HG02678 (cell line): ENCODE results near the gene TEKTIP1.
"Not testable (repeated sequence)": the region's sequence is repeated elsewhere in the genome, so short reads cannot be mapped to it uniquely, and the experiment has no call there.

Source experiments
- ATAC-seq: cut with Tn5 transposase; IDR thresholded peaks from one replicate; pipeline ENCODE4 v1.9.1; 2021; ENCODE audit warnings: mild to moderate bottlenecking, moderate library complexity; ENCODE audit not compliant: unreplicated experiment

The TEKTIP1 gene

DNA sequence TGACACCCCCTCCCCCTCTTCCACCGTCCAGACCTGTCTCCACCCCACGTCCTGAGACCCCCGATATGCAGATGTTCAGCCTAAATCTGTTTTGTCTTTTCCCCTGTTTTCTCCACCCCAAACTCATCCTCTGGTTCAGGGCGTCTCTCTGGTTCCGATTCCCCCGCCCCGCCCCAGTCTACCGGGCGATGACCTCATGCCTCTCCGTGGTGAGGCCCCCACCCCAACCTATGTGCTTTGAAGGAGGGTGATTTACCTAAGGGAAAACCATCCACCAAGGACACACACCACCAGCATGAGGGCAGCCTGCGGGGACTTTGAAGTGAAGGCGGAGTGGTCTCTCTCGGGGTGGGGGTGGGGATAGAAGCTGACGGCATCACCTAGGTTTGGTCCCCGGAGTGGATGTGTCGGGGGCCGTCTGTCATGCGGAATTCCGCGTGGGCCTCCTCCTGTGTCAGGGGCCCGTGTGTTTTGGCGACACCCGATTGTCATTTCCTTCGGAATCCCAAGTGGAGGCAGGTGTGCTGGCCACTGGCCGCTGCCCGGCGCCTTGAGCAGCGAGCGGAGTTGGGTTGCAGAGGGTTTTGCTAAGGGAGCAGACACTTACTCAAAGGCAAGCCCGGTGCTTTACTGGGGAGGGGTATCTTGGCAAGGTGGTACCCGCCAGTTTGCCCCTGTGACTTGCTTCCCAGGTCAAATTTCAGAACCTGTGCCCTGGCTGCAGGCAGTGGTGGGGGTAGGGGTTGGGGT lies 31.4 kb upstream of the TEKTIP1 start:
- ATAC-seq = no peak

DNA sequence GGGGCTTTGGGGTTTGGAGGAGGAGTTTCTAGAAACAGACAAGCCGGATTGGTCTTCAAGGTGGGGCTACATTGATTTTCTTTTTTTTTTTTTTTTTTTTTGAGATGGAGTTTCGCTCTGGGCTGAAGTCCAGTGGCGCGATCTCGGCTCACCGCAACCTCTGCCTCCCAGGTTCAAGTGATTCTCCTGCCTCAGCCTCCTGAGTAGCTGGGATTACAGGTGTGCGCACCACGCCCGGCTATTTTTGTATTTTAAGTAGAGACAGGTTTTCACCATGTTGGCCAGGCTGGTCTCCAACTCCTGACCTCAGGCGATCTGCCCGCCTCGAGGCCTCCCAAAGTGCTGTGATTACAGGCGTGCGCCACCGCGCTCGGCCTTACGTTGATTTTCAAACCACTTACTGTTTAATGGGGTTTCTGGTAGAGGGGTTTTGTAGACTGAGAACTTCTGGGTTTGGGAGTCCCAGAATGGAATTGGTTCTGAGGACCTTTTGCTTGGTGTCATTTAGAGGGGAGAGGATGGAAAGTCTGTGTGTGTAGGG lies 30.8 kb upstream of the TEKTIP1 start:
- ATAC-seq = not testable (repeated sequence)

DNA sequence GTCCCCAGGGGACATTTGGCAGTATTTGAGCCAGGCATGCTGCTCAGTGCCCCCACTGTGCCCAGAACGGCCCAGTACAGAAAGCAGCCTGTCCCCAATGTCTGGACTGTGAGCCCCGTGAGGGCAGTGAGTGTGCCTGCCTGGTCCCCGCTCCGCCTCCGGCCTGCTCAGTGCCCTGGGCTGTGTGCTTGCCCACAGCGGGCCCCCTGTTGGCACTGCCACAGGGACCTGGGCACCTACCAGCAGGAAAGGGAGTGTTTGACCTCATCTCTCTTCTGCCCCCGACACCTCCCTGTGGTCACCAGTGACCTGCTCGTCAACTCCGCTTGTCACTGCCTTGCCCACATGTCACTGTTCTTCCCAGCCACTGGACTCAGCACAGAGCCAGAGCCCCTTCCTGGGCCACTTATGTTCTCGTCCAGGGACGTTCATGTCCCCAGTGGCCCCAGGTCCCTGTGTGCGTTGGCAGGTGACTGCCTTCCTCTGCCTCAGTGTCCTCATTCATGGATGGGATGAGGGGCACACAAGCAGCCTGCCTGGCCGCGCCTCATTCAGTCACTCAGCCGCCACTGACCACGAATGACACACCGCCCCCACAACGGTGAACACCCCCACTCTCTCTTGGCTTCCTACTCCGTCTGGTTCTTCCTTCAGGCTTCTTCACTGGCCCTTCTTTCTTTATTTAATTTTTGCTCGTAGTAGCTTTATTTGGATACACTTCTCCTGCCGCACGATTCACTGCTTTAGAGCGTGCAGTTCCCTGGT lies 30.0 kb upstream of the TEKTIP1 start:
- ATAC-seq = no peak

DNA sequence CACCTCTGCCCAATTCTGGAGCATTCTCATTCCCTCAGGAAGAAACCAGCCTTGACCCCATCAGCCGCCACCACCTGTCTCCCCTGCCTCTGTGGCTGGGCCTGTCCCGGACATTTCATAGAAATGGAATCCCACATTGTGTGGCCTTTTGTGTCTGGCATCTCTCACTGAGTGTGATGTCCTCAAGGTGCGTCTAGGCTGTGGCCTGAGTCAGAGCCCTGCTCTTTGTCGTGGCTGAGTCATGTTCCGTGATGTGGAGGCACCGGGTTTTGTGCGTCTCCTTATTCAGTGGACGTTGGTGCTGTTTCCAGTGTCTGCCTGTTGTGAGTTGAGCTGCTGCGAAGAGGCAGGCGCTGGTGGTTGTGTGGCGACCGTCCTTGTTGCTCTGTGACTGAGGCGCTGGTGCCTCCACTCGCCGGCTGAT lies 29.4 kb upstream of the TEKTIP1 start:
- ATAC-seq = no peak

DNA sequence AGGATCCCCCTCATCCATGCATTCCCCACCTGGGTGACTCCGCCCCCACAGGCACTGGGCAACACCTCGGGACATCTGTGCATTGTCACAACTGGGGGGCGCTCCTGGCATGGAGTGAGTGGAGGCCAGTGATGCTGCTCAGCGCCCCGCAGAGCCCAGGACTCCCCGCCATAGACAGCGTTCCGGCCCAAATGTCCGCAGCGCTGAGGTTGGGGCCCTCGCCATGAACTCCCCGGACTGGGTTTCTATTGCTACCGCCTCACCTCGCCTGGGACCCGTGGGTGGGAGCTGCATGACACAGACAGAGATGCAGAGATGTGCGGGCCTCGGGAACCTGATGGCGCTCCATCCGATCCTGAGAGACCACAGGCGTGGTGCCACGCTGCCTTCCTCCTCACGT lies 28.2 kb upstream of the TEKTIP1 start:
- no peak for ATAC-seq

DNA sequence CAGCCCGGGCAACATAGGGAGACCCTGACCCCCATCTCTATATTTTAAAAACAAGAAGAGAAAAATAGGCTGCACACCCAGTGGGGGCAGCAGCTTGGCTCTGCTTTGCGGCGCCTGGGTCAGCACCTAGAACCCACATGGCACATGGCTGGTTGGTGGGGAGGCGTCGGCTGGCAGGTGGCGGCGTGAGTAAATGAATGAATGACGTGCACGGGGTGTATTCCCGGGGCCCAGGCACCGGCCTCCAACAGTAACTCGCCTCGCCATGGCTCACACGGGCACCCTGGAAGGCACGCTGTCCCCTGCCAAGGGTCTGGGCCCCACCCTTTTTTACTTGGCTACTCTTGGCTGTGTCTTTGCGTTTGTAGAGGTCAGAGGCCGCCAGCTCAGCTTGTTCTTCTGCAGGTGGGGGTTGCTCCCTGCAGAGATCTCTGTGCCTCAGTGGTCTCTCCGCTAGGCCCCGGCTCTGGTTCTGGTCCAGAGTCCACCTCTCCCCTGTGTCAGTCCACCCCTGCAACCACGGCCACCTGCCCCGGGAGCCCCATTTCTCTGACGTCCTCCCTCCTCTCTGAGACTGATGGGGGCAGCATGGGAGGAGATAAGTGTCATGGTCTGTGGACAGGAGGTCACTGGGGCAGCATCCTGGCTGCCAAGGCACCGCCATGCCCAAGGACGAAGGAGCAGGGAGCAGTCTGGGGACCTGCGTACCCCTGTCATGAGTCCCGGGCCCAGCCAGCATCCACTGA lies 27.3 kb upstream of the TEKTIP1 start:
- no peak for ATAC-seq

DNA sequence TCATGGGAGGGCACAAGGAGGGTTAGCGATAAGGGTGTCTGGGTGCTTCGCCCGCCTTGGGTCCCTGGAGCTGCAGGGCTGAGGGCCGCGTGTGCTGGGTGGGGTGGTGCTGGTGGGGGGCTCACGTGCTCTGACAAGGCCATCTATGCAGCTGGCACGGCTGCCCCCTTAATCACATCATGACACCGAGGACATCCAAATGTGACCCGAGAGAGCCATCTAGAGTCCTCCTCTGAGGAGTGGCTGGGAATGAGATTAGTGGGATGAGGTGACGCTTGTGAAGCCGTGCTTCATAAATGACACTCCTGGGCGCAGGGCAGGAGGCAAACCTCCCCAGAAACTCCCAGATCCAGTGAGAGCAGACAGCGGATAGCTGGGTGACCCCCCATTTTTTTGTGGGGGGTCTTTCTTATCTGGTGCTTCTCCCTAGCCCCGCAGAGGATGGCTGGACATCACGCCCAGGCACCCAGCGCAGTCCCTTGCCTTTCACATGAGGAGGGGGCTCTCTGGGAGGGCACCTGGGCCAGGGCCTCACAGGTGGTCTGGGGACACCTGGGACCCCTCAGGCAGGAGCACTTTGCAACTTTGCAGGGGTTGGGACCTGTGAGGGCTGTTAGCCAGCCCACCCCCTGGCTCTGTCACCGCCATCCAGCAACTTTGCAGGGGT lies 26.3 kb upstream of the TEKTIP1 start:
- ATAC-seq = no peak

DNA sequence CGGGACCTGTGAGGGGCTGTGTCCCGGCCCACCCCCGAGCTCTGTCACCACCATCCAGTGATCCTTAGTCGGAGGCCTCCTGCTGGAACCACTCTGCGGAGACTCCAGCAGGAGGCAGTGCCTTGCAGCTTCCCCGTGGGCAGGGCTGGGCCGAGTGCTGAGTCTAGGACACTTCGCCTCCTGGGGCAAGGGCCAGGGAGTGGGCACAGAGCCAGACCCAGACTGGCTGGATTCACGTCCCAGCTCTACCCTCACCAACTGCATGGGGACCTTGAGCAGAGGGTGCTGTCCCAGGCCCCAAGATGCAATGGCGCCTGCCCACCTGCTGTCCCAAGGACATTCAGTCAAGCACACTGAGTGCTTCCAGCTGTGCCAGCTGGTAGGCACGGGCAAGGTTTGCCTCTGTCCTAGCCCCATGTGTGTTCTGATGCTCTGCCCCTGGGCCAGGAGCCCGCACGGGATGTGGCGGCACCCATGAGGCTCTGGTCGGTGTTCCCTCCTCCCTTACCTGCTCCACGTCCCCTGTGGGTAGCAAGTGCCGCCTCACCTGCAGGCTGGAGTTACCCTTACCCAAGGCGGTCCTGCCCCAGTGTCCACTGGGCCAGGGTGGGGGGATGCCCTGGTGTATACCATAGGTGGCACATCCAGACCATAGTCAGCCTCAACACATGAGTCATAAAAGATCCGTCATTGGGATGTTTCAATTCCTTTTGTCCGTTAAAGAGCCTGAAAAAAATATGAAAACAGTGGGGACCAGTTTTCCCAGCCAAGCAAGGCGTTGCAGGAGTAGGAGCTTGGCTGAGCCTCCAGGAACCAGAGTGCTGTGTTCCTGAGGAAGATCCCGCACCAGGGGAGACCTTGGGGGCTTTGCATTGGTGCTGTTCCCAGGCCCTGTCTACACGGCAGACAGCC lies 25.5 kb upstream of the TEKTIP1 start:
- ATAC-seq = no peak

DNA sequence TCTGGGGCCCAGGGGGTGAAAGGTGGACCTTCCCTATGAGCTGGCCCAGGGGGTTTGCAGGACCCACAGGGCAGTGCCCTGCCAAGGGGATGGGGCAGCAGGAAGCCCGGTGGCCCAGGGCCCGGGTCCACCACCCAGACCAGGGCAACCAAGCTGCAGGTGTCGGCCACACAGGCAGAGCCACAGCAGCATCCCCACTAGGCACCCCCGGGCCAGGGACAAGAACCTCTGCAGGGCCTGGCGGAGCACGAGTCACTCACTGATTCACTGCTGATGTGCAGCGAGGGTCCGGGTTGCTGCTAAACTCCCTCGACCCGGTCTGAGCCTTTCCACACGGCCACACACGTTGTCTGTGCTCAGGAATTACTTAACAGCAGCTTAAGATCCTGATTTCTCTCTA lies 24.0 kb upstream of the TEKTIP1 start:
- ATAC-seq = no peak

DNA sequence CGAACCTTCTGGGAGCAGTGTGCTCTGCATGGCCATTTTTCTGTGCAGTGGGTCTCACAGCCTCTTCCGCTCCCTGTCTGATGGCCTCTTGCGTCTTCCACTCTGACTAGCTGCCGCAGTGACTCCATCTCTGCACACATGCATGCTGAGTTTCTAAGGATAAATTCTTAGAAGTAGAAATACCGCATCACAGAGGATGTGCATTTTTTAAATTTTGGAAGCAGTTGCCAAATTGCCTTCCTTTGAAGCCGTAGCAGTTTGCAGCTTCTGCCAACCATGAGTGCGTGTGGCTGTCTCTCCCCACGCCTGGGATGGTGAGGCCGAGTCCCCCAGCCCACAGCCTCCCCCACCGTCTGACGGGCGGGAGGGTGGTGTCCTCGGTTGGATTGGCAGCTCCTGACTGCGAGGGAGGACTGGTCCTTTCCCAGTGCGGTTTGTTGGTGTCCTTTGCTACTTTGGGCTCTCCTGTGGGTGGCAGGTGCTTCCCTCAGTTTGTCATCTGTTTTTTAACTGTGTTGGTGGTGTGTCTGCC lies 23.0 kb upstream of the TEKTIP1 start:
- no peak for ATAC-seq

DNA sequence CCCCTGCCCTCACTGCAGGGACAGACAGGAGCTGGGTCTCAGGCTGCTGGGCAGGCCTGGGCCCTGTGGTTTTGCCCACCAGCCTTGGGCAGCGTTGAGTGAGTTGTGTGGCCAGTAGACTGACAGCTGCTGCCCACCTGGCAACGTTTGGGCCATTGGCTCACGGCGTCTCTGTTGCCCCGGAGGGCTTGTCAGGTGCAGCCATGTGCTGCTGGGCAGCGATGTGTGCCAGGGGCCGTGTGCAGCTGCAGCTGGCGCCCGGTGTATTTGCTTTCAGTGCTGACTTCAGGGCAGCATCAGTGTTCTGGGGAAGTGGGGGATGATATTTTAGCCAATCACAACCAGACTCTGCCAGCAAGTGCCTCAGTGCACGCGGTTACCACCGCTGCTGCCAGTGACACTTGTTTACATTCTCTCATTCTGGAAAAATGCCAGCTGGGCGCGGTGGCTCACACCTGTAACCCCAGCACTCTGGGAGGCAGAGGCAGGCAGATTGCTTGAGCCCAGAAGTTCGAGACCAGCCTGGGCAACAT lies 22.2 kb upstream of the TEKTIP1 start:
- no peak for ATAC-seq

DNA sequence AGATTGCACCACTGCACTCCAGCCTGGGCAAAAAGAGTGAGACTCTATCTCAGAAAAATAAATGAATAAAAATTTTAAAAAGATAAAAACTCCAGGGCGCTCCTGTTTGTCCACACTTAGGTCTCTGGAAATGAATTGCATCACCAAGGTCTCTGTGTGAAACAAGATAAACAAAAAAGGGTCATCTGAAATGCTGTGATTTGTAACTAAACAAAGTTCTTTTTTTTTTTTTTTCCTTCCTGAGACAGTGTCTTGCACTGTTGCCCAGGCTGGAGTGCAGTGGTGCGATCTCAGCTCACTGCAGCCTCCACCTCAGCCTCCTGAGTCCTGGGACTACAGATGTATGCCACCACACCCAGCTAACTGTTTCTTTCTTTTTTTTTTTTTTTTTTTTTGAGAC lies 21.3 kb upstream of the TEKTIP1 start:
- ATAC-seq = no peak

DNA sequence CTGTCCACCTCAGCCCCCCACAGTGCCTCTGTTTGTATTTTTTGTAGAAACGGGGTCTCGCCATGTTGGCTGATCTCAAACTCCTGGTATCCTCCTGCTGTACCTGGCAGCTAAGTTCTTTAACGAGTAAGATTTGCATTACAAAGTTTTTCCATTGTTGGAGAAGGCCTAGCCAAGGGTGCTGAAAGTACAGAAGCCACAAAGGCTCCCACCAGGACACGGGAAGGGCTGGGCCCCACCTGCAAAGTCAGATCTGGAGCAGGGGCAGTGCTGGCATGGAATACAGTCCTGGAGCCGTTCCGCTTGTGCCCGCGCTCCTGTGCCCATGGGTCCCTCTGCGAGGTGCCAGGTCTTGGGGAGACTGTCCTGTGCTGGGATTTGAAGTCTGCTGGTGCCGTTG lies 20.7 kb upstream of the TEKTIP1 start:
- ATAC-seq = no peak

DNA sequence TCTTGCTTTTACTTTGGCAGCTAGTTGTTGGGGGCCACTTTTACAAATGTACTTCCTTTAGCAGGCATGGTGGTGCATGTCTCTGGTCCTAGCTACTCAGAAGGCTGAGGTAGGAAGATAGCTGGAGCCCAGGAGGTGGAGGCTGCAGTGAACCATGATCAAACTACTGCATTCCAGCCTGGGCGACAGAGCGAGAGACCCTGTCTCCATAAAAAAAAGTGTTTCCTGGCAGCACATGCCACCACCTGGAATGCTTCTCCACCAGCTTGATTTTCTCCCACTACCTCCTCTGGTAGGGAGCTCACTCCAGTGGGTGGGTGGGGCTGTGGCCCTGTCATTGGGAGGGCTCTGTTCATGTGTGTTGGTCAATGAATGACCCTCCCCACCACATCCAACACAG lies 20.3 kb upstream of the TEKTIP1 start:
- no peak for ATAC-seq

DNA sequence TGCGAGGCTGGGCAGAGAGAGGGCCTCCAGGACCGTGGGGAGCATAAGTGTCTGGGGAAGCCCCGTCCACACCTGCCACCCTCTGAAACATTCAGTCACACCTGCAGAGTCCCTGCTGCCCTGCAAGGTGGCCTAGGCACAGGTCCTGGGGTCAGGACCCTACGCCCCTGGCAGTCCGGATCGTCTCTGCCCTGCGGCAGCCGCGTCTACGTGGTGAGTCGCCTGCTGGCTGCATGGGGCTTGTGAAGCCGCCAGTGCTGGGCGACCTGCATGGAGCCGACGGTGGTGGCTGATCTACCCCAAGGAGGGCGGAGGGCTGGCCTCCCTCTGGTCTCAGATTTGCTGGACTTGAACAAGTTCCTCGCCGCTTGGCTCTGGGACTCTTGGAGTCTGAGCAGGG lies 19.8 kb upstream of the TEKTIP1 start:
- ATAC-seq = no peak

DNA sequence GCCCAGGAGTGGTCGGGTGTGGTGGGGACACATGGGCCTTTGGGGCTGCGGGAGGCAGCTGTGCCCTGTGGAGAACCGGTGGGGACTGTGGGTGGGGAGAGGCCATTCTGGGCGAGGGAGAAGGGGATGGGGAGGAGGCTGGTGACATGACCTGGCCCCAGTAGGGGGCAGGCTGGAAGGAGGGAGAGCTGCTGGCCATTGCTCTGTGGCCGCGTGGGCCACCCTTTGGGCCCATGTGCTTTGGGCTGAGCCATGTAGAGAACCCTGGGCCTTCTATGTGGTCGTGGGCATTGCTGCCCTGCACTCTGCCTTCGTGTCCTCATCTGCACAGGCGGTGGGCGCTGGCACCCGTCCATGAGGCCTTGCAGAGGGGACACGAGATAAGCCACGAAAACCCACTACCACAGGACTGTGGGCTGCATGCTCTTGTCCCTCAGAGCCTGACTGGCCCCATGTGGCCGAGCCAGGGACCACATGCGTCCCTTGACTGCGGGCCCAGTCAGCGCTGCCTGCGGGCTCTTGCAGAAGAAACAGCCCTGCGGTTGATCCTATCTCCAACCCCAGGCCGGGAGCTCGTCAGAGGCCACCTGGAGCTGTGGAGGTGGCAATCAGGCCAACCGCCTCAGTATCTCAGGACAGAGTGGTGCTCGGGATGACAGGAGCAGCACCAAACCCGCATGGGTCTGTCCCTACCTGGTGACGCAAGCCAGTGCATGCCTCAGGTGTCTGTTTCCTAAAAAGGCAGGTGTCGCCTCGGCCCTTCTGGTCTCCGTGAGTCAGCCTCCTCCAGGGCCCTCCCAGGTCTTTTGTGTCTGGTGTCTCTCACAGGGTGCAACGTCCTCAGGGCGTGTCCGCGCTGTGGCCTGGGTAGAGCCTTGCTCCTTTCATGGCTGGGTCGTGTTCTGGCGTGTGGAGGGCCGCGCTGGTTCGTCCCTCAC lies 18.5 kb upstream of the TEKTIP1 start:
- no peak for ATAC-seq

DNA sequence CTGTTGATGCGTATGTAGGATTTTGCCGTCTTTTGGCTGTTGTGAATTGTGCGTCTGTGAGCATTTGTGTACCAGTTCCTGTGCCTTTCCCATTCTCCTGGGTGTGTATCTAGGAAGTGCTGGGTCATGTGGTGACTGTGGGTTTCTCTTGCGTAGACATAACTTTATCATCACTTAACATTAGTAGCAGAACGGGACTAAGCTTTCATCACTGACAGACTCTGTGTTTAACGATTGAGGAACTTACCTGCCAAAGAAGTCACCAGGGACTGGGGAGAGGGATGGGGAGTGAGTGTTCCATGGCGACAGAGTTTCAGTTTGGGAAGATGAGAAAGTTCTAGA lies 17.9 kb upstream of the TEKTIP1 start:
- ATAC-seq = no peak
